ENCODE results near the gene GMNC.
A peak's percentile ranks its signal among the peaks of the same experiment; 100 is the strongest.
"Not testable (repeated sequence)": the region's sequence is repeated elsewhere in the genome, so short reads cannot be mapped to it uniquely, and the experiment has no call there.

GMNC gene, protein sequence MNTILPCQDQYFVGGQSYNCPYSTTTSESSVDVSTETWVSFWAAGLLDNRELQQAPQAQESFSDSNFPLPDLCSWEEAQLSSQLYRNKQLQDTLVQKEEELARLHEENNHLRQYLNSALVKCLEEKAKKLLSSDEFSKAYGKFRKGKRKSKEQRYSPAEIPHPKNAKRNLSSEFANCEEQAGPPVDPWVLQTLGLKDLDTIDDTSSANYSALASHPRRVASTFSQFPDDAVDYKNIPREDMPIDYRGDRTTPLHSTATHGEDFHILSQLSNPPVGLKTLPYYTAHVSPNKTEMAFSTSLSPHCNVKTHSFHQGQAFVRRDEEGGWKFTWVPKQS

DNA sequence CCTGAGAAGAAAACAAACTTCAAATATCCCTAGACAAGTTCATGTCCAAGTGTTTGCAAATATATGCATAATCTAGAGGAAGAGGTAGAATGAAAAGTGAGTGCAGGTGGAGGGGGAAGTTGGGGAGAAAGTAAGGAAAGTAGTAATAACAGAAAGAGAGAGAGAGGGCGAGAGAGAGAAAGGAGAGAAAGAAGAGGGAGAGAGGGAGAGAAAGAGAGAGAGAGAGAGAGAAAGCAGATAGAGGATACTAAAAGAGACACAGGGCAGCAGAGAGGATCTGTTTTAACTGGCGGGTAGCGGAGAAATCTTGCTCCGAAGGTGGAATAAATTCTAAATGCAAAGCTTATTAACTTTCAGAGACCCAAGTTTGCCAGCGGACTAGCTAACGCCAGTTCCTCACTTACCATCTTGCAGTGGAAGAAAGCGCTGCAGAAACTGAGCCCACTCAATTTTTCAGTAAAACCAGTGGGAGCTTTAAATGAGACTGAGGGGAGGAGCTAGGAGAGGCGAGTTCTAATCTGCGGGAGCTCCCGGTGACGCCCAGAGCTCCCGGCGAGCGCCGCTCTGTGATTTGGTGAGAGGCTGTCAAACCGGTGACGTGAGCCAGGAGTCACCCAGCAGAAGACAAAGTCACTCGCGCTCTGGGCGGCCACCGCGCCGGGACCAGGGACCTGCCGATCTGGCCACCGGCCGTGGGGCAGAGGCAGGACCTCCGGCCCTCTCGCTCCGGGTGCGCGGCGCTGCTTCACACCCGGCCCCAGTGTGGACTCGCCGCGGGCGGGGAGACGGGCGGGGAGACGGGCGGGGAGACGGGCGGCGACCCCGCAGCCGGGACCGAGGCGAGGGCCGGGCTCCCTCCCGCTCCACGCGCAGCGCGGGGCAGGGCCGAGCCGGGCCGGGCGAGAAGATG lies at the start of gene GMNC:
Gene GMNC (minus strand): TSS at position 486 of the 910 bp plus-strand sequence. CDS start 79 bp downstream, at position 407.
- DNase-seq, result peak; percentile 13

DNA sequence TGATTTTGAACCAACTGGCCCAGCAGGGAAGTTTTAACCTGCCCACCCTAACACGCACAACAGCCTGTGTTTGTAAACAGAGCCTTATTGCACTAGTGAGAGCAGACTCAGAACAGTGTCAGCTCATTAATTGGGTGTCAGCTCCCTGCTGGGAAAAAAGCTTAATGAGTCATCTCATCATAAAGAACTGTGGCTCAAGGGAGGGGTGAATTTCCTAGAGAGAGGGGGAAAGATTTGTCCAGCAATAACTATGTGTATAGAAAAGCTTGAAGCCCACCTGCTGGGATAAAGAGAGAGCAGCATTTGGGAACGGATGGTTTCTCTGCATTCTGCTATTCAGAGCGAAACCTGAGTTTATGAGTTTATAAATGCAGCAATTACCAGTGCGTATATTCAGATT lies 48.9 kb upstream of the GMNC start:
- DNase-seq, result no peak

DNA sequence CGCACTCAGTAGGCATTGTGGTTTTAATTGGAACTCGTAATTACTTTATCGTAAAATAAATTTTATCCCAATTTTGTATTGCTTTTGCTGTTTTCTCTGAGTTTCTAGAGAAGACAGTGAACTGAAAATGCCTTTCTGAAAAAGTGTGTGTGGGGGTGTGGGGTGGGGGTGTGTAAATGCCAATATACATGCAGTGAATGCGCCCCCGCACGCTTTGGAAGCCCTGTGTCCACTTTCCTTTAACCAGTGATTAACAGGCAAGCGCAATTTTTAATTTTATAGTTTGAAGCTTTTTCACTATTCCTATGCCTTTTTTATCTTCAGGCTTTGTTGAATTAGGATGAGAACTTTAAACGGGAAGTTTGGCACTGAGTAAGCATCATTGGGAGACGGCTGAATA lies 47.4 kb upstream of the GMNC start:
- no peak for DNase-seq

DNA sequence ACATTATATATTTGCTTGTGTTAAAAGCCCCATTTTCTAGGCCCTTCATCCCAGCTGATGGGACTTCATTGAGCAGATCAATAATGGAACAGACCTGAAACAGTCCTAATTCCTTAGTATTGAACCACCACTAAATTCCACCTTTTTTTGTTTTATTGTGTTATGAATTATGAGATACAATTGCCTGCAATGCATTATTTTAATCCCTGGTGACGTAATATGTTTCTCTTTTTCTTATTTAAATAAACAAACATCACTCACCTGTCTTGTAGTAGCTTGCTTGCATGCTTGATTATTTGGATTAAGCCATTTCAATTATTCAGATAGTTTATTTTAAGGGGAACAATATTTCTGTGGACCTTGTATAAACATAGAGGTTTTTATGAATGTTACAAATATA lies 40.7 kb upstream of the GMNC start:
- DNase-seq, result no peak

DNA sequence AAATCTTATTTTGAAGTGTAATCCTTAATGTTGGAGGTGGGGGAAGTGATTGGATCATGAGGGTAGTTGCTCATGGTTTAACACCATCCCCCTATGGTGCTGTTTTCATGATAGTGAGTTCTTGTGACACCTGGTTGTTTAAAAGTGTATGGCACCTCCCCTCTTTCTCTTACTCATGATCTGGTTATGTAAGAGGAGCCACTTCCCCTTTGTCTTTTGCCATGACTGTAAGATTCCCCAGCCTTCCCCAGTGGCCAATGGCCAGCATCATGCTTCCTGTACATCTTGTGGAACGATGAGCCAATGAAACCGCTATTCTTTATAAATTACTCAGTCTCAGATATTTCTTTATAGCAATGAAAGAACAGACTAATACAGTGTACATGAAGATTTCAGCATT lies 39.8 kb upstream of the GMNC start:
- no peak for DNase-seq

DNA sequence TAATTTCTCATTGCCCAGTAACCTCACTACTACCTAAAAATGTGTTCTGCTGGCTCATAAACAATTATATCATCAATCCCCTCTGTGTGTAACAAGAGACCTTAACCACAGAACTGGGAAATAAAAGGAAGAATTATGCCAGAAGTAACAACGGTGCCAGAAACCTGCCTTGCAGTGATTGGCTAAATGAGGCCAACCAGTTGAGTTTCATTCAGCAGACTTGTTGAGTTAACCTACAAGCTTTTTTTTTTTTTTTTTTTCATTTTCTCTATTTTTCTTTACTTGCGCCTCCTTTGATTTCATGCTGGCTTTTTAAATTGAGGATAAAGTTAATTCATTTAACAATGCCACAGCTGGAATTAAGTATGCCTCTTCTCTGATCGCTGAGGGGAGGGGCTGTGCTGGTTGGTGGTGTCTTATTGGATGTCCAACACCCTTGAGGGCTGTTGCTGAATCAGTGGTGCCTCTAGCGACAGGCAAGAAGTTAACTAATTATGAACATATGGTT lies 30.0 kb upstream of the GMNC start:
- no peak for DNase-seq

DNA sequence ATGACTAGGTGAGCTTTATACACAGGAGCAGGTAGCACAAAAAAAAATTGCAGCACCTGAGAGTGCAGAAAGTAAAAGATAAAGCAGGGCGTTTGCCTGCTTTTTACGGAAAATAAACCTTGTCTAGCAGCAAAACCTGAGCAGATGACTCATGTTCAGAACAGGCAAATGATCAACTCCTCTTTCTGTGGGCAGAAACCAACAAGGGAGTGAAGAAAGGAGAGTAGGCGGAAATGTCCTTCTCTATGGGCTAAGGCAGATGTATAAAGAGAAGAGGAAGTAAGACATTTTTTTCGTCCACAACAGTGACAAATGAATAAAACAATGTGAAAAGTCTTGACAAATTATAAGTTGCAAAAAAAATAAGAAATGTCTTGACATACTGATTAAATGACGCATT lies 24.5 kb upstream of the GMNC start:
- no peak for DNase-seq

DNA sequence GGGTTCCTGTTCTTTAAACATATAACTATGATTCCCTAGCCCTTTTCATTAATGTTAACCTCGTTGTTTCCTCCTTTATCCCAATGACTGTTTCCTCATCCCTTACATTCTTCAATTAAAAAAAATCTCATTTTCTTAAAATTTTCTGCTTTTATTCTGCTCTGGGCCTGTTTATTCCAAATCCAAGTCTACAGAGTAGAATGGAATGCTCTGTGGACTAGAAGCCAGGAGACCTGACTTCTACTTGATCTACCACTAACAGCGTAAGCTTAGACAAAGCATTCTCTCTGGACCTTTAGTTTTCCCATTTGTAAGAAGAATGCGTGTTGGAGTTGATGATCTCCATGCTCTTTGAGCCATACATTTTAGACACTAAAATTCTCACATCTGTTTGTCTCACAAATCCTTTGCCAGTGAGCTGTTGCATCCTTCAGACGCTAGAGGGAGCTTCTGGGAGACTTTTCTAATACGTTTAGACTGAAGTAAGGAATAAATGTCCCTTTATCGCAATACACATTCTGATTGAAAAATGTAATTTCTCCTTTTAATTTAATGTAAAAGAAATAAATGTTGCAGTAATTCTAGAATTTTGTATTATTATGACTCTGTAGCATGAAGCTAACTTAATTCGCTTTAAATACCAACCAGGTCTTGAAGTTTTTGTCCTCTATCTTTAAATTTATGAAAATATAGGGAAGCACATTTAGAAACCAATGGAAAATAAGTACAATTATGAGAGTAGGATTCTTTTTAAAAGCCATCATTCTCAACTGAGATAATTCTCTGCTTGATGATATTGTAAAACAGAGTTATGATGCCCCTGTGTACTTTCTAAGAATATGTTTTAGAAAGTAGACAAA lies 21.7 kb upstream of the GMNC start:
- peak; percentile 28 for DNase-seq

DNA sequence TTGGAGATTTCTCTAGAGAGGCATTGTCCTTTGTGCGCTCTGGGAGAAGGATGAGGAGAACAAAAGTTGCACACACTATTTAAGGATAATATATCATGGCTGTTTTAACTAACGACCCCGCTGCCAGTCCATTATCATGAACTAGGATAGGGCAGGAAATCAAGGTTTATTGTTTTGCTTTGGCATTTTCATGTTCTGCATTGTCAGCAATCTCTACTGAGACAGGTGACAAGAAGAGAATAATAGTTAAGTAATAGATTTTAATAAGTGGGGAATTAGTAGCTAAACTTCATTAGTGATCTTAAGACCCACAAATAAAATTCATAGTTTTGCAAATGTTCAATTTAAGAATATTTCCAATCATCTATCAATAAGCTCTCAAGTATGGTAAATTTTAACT lies 20.6 kb upstream of the GMNC start:
- DNase-seq, result no peak

DNA sequence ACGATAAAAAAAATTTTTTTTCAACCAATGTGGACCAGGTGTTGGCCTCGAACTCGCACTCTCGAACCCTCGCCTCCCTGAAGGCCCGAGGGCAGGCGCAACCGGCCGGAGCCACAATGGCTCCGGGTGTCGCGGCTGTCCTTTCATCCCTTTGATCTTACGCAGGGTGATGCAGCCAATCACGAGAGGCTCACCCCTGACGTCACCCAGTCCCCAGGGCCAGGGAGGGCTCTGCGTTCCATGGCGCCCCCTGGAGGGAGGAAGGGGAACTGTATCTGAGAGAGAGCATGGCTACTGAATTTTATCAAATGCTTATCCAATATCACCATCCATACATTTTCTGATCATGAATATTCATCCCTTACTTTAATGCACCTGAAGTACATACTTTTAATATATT lies 15.4 kb upstream of the GMNC start:
- no peak for DNase-seq

DNA sequence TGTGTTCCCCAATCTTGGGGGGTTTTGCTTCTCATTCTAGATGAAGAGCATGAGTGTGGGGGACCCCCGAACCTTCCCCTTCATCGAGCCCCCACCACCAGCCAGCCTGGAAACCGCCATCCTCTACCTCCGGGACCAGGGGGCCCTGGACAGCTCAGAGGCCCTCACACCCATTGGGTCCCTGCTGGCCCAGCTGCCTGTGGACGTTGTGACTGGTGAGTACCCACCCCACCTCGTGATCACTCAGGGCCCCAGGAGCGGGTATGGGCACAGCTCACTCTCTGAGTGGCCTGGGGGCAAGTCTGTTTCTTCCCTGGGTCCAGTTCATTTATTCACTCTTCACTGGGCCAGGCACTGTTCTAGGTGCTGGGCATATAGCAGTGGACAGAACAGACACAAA lies 13.9 kb upstream of the GMNC start:
- not testable (repeated sequence) for DNase-seq

DNA sequence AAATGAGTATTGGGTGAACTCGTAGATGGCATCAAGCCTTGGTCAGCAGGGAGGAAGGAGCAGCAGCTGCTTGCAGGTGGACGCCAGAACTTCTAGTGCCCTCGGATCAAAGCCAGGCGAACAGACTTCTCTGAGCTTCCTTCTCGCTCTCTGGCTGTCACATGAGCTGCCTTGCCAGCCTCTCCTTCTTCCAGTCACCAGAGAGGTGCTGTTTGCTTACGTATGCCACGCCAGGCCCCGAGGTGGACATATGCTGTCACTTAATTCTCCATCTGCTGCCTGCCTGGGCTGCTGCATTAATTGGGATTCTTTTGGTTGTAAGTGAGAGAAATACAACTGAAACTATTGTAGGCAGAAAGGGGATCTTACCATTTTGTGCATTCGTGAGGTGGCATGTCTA lies 12.6 kb upstream of the GMNC start:
- DNase-seq, result not testable (repeated sequence)

DNA sequence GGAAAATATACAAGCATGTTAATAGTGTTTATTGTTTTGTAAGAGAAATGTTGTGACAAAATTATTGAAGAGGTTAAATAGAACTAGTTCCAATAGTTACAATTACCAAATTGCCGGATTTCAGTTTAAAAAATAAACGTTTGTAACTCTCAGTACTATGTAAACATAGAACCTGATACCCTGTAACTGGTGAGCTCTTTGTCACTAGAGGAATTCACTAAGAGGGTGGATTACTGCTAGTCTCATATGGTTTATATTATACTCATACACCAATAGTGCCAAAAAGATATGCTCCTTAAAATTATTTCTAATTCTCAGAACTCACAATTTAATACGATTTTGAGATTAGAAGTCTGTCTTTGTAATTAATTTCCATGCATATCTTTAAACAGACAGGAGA lies 7.6 kb upstream of the GMNC start:
- DNase-seq, result no peak

DNA sequence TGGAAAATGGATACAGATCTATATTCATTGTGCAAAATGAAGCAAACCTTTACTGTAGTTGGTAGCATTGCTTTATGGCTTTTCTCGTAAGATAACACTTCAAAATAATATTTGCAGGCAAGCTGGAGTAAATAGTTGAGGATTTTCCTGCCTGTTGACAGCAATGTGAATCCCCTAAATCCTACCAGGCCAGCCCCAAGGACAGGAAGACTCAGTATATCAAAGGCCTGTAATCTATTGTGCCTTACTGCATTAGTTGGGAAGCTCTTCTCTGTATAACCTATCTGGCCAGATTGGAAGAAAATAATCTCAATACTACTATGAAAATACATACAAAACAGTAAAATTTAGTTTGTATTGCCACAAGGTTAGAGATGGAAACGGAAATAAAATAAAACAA lies 4.6 kb upstream of the GMNC start:
- DNase-seq, result no peak

DNA sequence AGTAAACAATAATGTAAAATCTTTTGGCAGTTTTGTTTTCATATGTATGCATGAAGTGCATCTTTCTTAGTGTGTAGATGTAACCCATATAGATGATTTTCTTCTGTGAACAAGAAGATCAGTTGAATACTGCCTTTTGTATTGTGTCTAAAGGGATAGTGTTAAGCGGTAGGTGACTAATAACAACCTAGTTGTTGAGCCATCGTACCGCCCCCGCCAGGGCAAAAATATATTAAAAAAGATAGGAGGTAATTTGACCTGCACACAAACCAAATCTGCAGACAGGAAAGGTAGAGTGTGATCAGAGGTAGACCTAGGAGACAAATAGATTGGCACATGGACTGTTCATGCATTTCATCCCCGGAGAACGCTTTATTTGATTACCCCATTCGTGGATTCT lies 3.3 kb upstream of the GMNC start:
- DNase-seq, result no peak

DNA sequence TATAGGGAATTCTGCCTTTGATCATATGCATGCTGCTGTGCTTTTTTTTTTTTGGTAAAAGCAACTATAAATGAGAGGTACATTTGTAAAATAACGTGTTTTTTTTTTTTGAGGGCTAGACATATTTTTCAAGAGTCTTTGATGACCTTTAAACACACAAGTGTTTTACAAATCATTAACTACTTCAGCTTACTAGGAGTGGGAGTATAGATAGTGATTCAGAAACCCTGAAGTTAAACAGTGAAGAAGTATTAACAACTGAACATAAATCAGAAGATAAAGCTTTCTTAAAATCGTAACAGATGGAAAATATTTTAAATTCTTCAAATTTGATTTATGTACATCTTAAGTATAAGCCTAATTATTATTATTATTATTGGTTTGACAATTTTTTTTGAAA lies 2.9 kb upstream of the GMNC start:
- no peak for DNase-seq

DNA sequence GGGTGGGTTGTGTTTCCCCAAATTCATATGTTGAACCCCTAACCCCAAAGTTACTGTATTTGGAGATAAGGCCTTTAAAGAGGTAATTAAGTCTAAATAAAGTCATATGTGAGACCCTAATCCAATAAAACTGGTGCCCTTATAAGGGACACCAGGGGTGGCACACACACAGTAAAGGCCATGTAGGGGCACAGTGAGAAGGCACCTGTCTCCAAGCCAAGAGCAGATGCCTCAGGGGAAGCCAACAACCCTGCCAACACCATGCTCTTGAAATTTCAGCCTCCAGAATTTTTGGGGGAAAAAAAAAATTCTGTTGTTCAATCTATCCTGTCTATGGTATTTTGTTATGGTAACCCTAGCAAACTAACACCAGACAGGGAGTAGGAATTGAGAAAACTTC lies 1.5 kb upstream of the GMNC start:
- DNase-seq, result no peak

DNA sequence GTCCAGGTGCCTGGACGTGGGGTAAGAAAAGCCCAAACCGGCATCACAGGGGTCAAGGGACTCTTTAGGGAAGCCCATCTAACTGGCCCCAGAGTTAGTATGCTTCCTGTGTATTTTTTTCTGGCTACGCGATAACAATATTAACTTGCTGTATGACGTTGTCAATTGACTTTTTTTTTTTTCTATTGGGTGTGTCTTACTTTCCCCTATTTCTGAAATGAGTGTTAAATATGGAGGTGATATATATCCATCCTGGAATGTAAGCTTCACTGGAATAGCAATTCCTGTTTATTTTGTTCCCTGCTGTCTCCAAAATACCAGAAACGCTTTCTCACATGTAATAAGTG lies 598 bp upstream of the GMNC start:
- no peak for DNase-seq

DNA sequence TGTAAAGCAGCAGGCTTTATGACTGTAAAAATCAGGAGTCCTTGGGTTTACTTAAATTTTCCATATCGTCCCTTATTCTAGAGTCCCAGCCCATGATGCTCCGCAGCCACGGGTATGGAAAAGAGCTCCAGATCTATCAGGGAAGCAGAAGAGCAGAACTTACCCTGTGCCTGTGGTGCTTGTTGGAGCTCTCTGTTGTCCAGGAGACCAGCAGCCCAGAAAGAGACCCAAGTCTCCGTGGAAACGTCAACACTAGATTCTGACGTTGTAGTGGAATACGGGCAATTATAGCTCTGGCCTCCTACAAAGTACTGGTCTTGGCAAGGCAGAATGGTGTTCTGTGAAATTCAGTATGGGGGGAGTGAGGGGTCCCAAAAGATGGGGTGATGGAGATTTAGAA lies 2.0 kb downstream of the GMNC start:
- DNase-seq, result no peak

DNA sequence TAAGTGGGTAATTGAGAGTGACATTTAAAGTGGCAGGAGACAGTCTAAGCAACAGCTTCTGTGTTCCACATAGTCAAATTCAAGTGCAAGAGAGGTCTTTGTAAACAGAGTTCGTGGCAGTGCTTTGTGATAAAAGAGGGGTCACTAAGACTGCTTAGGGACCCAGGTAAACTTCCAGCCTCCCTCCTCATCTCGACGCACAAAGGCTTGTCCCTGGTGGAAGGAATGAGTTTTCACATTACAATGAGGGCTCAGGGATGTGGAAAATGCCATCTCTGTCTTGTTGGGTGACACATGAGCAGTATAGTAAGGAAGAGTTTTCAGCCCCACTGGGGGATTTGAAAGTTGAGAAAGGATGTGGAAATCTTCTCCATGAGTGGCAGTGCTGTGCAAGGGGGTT lies 7.3 kb downstream of the GMNC start:
- DNase-seq, result no peak

DNA sequence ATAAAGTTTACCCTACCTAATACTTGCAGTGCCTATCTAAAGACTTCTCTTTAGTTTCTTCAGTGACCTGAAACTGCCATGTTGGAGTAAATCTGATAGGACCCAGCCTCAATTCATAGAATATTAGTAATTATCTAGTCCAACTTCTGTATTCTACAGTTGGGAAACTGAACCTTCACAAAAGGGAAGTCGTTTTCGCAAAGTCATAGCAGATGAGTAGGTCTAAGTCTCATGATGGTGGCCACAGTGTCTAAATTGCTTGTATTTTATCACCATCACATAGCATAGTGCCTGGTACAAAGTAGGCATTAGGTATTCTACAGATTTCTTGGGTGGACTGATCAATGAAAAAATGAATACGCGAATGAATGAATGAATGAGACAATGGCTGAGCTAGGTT lies 8.4 kb downstream of the GMNC start:
- no peak for DNase-seq

DNA sequence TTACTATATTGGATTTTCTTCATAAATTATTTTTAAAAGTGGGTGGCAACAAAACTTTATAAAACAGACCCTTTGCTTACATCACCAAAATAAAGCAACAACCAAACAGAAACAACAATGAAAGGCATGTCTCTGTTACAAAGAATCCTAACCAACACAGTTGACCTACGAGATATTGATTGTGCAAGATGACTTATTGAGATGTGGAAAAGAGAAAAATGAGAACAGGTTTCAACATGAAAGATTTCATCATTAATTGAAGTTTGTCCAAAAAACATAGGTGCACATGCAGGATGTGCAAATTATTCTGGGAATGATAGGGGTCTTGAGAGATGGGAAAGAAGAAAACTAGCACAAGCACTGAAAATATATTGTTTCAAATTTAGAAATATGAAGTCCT lies 9.0 kb downstream of the GMNC start:
- DNase-seq, result no peak

DNA sequence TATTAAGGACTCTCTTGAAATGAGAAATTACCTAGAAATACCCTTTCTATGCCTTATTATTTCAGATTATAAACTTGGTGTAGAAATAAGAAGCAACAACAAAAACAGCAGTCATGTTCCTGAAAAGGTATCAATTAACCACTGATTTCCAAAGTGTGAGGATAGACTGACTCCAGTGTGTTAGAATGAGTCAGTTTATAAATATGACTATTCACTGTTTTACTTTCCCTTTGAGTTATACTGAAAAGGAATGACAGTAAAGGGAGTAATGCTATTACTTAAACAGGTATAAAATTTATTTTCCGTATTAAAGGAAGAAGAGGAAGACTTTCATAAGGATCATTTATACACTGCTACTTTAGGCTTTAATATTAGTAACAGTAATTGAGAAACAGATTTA lies 12.9 kb downstream of the GMNC start:
- no peak for DNase-seq
